GM18858 (cell line): ENCODE measurements around the gene ABCC6.
"Not testable (repeated sequence)": the region's sequence is repeated elsewhere in the genome, so short reads cannot be mapped to it uniquely, and the experiment has no call there.

Experiments used
- ATAC-seq: cut with Tn5 transposase; IDR thresholded peaks from one replicate; pipeline ENCODE4 v1.9.1; 2021; ENCODE audit not compliant: unreplicated experiment

The ABCC6 gene

DNA sequence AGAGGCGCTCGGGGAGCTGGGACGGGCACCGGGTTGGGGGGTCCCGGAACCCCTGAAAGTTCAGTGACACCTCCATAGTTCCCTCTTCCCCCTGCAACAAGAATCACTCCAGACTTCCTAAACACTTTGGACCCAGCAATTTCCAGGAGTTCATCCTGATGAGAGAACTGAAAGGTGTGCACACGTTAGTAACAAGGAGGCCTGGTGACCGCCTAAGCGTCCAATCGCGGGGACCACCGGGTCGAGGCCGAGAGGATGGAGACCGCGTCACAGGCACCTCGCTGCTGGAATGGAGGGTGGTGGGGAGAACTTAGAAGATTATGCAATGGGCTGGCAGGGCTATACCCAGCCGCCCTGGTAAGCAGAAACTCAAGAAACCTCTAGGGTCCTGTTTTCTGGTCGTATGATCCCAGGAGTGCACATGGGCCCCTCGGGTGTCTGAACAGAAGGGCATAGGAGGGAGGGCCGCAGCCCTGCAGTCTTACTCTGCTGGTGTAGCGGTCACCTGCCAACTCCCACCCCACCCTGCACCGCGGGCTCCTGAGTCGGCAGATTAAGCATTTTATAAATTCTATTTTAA lies 458 bp upstream of the ABCC6 start:
- not testable (repeated sequence) for ATAC-seq

- ATAC-seq = not testable (repeated sequence)
Measured at GRCh38 chr16:16221382-16221781, 1.9 kb downstream of the ABCC6 start.

- not testable (repeated sequence) for ATAC-seq
Measured at GRCh38 chr16:16220449-16220848, 2.8 kb downstream of the ABCC6 start.

- not testable (repeated sequence) for ATAC-seq
Measured at GRCh38 chr16:16218787-16219186, 4.5 kb downstream of the ABCC6 start.

GRCh38 chr16:16218349-16218748 lies 4.9 kb downstream of the ABCC6 start:
- not testable (repeated sequence) for ATAC-seq

GRCh38 chr16:16213863-16214293 lies 9.4 kb downstream of the ABCC6 start:
- ATAC-seq = not testable (repeated sequence)

GRCh38 chr16:16211404-16211803 lies 11.9 kb downstream of the ABCC6 start:
- not testable (repeated sequence) for ATAC-seq

DNA sequence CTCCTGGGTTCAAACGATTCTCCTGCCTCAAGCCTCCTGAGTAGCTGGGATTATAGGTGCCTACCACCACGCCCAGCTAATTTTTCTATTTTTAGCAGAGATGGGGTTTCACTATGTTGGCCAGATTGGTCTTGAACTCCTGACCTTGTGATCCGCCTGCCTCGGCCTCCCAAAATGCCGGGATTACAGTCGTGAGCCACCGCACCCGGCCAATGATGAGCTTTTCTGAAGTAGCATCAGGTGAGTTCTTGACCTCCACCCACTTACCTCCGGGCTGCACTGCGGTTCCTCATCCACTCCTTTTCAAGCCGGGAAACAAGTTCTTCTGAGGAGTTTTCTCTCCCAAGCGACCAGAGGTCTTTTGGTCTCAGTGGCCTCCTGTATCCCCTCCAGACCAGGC lies 14.8 kb downstream of the ABCC6 start:
- ATAC-seq = not testable (repeated sequence)

DNA sequence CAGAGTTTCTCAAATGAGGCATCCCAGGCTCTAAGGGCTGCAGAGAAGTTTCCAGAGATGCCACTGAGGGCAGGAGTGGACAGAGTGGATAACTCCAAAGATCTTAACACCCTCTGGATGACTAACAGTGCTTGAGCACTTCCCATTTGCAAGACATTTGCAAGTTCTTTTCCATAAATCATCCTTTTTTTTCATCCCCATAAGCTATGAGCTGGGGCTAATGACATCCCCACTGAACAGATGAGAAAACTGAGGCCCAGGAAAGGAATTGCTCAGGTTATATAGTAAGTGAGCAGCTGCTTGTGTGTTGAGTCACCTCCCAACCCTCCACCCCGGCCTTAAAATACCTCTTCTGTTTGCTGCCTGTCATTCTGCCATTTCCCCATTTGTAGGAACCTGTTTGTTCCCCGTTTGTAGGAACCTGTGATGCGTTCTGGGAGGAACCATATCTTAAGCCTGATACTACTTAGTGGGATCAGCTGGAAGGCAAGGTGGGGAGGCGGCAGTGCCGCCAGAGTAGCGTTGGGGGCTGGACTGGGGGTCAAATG lies 15.4 kb downstream of the ABCC6 start:
- ATAC-seq = not testable (repeated sequence)

GRCh38 chr16:16207097-16207786 lies 16.1 kb downstream of the ABCC6 start:
- not testable (repeated sequence) for ATAC-seq

DNA sequence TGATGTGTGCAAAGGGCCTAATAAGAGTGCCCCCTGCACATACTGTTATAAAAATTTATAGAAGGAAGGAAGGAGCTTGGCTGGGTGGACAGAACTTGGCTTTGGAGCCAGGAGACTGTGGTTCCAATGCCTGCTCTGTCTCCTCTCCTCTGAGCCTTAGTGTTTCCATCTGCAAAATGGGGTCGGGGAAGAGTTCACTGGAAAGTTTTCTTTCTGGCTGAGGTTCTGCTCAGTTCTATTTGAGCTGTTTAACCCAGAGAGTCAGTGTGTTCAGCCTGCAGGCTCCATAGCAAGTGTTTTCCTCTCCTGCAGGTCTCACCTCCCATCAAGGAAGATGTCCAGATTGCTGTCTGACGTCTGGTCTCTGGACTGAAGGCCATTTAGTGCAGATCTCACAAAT lies 17.4 kb downstream of the ABCC6 start:
- not testable (repeated sequence) for ATAC-seq

- ATAC-seq = not testable (repeated sequence)
Measured at GRCh38 chr16:16204552-16204951, 18.7 kb downstream of the ABCC6 start.

- ATAC-seq = not testable (repeated sequence)
Measured at GRCh38 chr16:16203494-16203893, 19.8 kb downstream of the ABCC6 start.

DNA sequence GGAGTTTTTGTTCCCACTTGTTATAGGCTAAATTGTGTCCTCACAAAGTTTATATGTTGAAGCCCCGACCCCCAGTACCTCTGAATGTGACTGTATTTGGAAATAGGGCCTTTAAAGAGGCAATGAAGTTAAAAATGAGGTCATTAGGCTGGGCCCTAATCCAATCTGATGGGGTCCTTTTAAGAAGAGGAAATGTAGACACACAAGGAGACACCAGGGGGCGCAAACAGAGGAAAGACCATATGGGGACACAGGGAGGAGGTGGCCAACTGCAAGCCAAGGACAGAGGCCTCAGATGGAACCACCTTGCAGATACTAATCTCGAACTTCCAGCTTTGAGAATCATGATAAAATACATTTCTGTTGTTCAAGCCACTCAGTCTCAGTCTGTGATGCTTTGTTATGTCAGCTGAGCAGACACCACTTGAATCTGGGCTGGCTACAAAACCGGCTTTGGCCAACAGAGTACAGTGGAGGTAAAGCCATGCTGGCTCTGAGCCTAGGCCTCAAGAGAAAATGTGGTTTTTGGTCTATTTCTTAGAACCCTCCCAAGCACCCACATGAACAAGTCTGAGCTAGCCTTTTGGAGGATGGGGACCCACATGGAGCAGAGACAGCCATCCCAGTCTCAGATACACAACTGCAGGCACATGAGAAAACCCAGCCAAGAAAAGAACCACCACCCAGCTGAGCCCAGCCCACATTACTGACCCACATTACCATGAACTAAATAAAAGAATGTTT lies 20.7 kb downstream of the ABCC6 start:
- ATAC-seq = not testable (repeated sequence)

DNA sequence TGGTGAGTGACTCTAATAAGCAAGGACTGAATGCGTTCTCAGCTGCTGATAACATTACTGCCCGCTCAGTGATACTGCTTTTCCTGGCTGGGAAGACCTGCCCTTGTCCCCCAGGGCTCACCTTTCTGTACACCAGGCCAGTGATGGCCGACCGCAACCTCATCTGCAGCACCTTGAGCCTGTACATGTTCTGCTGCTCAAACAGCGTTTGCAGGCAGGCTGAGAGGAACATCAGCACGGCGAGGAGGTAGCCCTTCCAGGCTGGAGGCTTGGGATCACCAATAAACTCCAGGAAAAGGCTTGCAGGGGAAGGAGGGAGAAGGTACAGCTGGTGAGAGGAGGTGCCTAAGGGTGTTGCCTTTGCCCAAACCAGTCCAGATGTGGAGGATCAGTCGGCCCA lies 21.4 kb downstream of the ABCC6 start:
- ATAC-seq = not testable (repeated sequence)

DNA sequence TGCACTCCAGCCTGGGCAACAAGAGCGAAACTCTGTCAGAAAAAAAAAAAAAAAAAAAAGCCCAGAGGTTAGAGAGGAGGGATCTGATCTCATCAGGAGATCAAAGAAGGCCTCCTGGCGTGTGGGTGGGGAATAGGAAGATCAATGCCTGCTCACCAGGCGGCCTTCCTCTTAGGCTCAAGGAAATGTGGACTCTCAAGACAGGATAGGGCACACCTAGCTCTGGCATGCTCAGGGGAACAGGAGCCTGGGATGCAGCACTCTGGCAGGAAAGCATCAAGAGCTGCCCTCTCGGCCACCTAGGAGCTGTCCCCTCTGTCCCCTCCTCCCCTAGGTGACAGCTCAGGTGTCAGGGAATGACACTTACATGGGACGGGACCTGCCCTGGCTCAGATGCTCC lies 22.9 kb downstream of the ABCC6 start:
- not testable (repeated sequence) for ATAC-seq

- ATAC-seq = not testable (repeated sequence)
Measured at GRCh38 chr16:16199428-16199827, 23.9 kb downstream of the ABCC6 start.

GRCh38 chr16:16197966-16198365 lies 25.3 kb downstream of the ABCC6 start:
- no peak for ATAC-seq

- ATAC-seq = no peak
Measured at GRCh38 chr16:16197331-16197730, 26.0 kb downstream of the ABCC6 start.

GRCh38 chr16:16196099-16196498 lies 27.2 kb downstream of the ABCC6 start:
- ATAC-seq = no peak

DNA sequence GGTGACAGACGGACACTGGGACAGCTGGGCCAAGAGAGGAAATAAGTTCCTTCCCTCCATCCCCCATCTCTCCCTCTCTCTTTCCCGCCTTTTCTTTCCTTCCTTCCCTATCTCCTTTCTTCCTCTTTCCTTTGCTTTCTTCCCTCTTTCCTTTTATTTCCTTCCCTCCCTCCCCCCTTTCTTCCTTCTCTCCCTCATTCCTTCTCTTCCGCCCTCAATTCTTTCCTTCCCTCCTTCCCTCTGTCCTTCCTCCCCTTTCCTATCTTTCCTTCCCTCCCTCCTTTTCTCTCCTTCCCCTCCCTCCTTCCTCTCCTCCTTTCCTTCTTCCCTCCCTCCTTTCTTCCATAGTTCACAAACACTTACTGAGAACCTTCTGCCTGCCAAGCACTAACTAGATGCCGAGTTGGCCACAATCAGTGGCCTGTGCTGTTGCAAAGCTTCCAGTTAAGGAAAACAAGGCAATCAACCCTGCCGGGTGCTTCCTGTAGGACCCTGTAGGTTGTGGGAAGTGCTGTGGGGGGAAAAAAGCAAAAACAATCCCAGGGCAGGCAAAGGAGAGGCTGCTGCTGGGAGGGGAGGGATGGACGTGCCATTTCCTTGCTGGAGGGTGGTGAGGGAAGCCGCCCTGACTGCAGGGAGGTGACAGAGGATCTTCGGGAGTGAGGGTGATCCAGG lies 31.7 kb downstream of the ABCC6 start:
- no peak for ATAC-seq
